GM21529 (cell line): ENCODE data around the gene KLK11.

Experiments
- ATAC-seq: cut with Tn5 transposase; IDR thresholded peaks from one replicate; pipeline ENCODE4 v1.9.1; 2021; ENCODE audit not compliant: unreplicated experiment

The KLK11 gene

GRCh38 chr19:51029718-51030117, 3.3 kb upstream of the KLK11 start:
- ATAC-seq = no peak

DNA sequence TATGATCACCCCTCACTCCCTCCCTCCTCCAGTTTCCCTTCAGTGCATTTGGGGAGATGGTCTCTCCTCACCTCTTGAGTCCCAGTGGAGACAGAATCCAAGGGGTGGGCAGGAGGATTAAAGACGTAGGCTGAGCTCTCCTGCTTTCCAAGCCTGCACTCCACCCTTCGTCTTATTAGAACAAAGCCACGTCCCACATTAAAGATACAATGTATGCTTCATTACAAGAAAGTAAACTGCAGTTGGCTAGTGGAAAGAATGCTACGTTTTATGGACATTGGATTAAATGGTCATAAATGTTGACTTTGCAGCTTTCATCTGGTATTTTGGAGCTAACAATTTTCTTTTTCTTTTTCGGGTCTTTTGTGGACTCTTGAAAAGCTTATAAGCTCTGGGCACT, 1.5 kb upstream of the KLK11 start:
- ATAC-seq = no peak

DNA sequence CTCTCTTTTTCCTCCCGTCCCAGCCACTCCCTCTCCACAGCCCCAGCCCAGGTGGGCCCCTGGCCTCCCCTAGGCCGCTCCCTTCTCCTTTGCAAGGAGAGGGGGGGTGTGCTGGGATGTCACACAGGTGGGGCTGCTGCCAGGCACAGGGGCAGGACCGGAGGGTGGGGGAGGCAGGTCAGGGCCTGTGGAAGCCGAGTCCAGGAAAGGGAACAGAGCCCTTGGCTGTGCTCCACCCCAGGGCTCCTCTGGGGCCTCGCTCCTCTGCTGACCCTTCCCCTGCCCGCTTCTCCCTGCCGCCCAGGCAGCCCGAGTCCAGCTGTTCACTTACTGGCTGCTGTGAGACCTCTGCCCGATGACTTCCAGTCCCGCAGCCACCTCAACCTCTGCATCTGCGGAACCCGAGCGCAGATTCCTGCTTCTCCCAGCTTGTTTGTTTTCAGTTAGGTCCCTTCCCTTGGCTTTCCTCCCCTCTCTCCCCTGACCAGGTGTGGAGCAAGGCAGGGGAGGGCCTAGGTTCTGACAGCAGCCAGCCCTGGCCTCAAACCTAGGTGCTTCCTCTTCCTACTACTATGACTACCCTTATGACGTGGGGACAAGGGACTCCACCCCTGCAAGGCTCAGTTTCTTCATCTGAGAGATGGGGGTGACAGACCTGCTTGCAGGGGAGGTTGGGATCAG, 850 bp upstream of the KLK11 start:
- no peak for ATAC-seq

DNA sequence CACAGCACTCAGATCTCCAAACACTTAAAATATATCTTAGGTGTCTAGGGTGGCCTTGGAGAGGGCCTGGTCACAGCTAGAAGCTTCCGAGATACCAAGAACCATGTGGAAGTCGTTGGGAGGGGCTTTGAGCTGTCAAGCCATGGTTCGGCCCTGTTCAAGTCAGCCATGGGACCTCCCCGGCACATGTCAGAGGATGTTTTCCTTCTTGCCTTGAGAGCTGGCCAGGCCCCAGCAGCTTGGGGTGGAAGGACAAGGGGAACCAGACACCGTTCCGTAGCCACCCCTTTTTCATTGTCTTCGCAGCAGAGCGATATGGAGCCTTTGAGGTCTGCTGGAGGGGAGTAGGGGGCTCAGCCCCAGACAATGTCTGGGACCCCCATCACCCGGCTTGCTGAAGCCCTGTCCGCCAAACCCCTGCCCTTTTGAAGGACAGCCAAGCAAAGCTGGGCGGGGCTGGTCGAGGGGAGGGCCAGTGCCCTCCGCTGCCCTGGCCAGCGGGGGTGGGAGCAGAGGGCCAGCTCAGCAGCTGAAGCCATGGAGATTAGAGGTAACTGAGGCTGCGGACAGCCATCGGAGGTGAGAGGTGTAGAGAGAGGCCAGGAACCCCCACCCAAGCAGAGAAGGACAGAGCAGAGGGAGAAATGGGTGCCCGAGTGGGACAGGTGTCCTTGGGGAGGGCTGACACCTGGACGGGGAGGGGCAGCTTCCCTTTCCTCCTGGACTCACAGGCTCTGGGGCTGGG, 435 bp downstream of the KLK11 start:
- ATAC-seq = no peak

GRCh38 chr19:51025401-51025800, 1.0 kb downstream of the KLK11 start:
- no peak for ATAC-seq

DNA sequence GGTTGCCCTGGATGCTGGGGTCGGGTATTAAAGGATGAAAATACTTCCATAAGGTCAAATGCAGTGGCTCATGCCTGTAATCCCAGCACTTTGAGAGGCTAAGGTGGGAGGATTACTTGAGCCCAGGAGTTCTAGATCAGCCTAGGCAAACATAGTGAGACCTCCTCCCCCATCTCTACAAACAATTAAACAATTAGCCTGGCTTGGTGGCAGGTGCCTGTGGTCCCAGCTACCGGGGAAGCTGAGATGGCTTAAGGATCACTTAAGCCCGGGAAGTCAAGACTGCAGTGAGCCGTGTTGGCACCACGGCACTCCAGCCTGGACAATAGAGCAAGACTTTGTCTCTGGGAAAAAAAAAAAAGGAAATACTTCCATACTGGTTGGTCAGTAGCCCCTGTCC, 1.5 kb downstream of the KLK11 start:
- no peak for ATAC-seq

GRCh38 chr19:51023946-51024345, 2.5 kb downstream of the KLK11 start:
- ATAC-seq = no peak

GRCh38 chr19:51022526-51022925, 3.9 kb downstream of the KLK11 start:
- ATAC-seq = no peak

GRCh38 chr19:51020988-51021651, 5.3 kb downstream of the KLK11 start:
- no peak for ATAC-seq

DNA sequence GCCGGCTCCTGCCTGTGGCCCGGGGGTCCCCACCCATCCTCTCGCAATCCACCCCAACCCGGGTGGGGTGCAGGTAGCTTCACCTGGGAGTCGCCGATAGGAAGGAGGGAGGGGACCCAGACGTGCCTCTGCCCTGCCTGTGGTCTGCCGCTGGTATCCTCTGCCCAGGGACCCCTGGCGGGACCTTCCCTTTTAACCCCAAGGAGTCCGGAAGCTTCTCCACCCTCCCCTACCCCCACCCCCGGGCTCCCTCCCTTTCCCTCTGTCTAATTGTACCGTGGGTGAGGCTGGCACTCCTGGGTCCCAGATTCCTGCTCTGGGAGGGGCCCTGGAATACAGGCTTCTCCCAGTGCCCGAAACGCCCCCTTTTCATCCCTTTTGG, 6.9 kb downstream of the KLK11 start, which contains the start of gene KLK10:
Gene KLK10 (minus strand): TSS at position 166 of the 382 bp plus-strand sequence. CDS start 579 bp downstream, outside the sequence.
- no peak for ATAC-seq

GRCh38 chr19:51018745-51019543, 7.5 kb downstream of the KLK11 start:
- ATAC-seq = no peak

GRCh38 chr19:51016798-51017683, 9.4 kb downstream of the KLK11 start:
- ATAC-seq = no peak

GRCh38 chr19:51015691-51016267, 10.6 kb downstream of the KLK11 start:
- no peak for ATAC-seq

DNA sequence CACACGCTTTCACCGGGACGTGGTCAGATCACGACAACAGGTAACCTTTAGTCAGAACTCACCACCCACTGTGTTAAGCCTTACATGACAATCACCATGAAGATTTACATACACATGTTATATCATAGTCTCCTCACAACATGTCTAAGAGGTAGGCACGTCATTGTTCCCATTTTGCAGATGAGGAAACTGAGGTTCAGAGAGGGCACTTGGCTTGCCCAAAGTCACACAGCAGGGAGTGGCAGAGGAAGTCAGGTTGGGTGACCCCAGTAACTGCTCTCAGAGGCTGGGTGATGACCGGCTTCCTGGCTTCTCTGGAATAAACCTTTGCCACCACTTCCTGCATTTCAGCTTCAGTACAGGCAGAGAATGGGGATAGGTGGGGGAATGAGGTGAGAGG, 12.2 kb downstream of the KLK11 start:
- ATAC-seq = no peak

- no peak for ATAC-seq
These were observed 13.7 kb downstream of the KLK11 start for GRCh38 chr19:51012661-51013190.

- no peak for ATAC-seq
These were observed 16.2 kb downstream of the KLK11 start for GRCh38 chr19:51010066-51010795.

DNA sequence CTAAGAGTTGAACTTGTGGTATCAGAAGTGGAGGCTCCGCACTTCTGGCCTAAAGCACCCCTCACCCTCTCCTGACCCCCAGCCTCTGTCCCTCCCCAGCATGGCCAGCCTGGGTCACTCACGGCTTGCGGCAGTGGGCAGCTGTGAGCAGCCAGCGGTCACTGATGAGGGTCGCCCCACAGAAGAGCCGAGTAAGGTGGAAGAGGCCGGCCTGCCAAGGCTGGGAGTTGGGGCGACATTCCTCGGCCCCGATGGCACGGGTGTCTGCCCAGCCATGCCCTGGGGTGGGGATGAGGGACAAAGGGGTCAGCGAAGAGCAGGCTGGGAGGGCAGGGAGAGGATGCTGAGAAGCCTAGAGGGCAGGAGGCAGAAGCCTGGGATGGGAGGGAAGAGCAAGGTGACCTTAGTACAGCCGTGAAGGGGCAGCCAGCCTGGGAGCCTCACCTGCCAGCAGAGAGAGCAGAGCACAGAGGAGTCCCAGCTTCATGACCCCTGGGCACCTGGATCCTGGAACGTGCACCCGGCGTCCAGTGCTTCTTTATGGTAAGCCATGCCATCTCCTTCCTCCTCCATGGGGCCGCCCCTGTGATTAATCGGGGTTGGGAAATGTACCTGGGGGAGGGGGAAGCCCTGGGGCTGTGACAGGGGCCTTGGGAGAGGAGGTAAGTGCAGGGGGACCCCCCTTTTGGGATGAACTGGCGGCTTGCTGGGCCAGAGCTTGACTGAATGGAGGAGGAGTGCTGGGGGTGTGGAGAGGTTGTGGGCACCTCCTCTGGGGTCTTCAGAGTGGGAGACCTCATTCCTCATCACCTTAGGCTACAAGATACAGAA, 17.1 kb downstream of the KLK11 start:
- ATAC-seq = no peak

DNA sequence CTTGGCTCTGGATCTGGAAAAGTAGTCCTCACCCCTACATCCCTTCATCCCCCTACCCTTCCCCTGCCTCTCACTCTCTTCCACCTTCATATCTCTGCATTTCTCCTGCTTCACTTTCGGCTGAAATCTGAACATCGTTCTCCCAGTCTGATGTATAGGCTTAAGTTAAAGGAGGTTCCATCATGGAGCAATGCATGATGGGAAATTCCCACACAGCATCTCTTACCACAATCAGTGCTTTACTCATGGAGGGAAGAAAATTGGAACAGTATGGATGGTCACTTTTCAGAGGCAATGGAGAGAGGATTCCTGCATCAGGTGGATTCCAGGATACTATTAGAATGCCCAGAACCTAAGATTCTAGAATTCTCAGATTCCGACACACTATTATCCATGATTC, 18.9 kb downstream of the KLK11 start:
- no peak for ATAC-seq
